ENCODE measurements around the gene PSMA1. TPM values are rescaled to one million over a fixed set of nuclear protein-coding genes. Genes with fewer than 3 reads are reported as not detected.

PSMA1 gene
- polyA plus RNA-seq, 2 of the 4 experiments (the other 2 are of a cell fraction): 299 to 370 TPM

DNA sequence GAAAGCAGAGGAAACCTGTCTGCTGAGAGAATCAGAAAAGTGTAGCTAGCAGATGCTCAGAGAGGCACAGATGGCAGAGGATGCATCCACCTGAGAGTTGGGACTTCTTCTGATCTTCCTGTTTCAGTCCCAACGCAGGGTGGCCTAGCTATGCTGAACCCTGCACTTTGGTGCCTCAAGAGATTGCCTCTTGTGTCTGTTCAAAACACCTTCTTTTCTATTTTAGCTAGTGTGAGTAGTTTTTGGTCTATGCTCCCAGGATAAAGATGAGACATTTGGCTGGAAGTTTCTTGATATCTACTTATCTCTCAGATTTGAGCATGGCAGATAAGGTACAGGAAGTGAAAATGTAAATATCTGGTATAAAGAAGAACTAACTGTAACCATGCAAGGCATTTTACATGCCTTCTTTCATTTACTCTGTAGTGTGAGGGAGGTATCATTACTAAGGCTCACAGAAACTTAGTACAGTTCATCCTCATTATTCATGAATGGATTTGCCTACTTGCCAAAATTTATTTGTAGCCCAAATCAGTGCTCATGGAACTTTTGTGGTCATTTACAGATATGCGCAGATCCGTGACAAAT is 47.0 kb upstream of the PSMA1 start:
- POLR2A ChIA-PET: no interaction called here
- ATAC-seq (no peak), DNase-seq (ENCODE audit: low read depth in 1 of 2, low spot score in 1 of 2) (no peak), FAIRE-seq (no peak)
- H3K4me3 ChIP-seq: no peak overlapping the region
- H3K4me1 ChIP-seq: no peaks in the 10 kb centered on the region
- H3K27ac ChIP-seq: no peak overlapping the region
- CTCF ChIA-PET: interaction anchor here (1.1 kb wide), 1 partner anchor 11 kb away, joined by 3 read pairs; no protein-coding TSS in a partner anchor
- TF ChIP-seq BHLHE40 (IDR thresholded peaks at IDR 0.05; ENCODE audit: low read depth, low read length) (no peak), CBX2 (IDR thresholded peaks at IDR 0.05; ENCODE audit: borderline replicate concordance, low read depth) (no peak), POLR2AphosphoS2 (conservative IDR thresholded peaks at IDR 0.05; ENCODE audit: low read length) (no peak), SMC3 (IDR thresholded peaks at IDR 0.05) (no peak), HOXB13 (CRISPR knock-in tag; IDR thresholded peaks at IDR 0.05; ENCODE audit: low read depth) (no peak), TP53 (CRISPR knock-in tag; IDR thresholded peaks at IDR 0.05) (no peak)
- 66% methylated on average over 3 of the region's 3 CpGs for WGBS (ENCODE audit: missing lambda C conversion rate)
- no peak overlapping the region for H3K4me2 ChIP-seq
- no peaks in the 10 kb centered on the region for H3K9me3 ChIP-seq

DNA sequence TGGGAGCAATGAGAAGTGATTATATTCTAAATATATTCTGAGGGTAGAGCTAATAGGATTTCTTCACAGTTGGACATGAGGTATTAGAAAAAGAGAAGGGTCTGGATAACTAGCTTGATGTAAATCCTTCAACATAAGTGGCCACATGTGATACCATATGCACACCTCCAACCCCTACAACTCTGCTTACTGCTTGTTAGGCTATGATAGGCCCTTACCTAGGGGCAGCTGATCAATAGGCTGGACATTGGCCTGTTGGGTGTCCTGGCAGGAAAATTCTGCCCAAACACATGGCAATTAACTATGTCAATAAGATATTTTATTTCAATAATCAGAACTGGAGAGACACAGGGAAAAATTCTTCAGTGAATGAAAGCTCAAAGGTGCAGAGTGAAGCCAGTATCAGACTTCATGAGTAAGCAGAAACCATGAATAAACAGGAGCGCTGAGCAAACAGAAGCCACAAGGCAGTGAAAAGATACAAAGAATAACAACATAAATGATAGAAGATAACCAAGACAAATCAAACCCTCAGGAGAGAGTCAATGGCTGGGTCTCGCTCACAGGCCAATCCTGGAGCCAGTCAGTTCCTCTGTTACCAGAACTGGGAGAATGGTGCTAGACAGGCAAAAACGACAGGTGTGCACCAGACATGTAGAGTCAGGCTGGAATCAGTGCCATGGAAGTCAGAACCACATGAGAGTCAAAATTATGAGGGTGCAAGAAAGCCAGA is 46.3 kb upstream of the PSMA1 start:
- no peak for DNase-seq (ENCODE audit: low read depth in 1 of 2, low spot score in 1 of 2)
- 61% methylated on average over 3 of the region's 3 CpGs for WGBS (ENCODE audit: missing lambda C conversion rate)
- FAIRE-seq: no peak
- no peak for TF ChIP-seq ZC3H11A (IDR thresholded peaks at IDR 0.05)
- TF ChIP-seq FOSL2 (IDR thresholded peaks at IDR 0.05): no peak
- no peak for TF ChIP-seq FOSL2 (CRISPR knock-in tag; IDR thresholded peaks at IDR 0.05)
- TF ChIP-seq JUN (IDR thresholded peaks at IDR 0.05): no peak
- no peak for TF ChIP-seq TP53 (CRISPR knock-in tag; IDR thresholded peaks at IDR 0.05)
- no peak for TF ChIP-seq GATA3 (IDR thresholded peaks at IDR 0.05; ENCODE audit: borderline replicate concordance)
- TF ChIP-seq, protein P1, sequence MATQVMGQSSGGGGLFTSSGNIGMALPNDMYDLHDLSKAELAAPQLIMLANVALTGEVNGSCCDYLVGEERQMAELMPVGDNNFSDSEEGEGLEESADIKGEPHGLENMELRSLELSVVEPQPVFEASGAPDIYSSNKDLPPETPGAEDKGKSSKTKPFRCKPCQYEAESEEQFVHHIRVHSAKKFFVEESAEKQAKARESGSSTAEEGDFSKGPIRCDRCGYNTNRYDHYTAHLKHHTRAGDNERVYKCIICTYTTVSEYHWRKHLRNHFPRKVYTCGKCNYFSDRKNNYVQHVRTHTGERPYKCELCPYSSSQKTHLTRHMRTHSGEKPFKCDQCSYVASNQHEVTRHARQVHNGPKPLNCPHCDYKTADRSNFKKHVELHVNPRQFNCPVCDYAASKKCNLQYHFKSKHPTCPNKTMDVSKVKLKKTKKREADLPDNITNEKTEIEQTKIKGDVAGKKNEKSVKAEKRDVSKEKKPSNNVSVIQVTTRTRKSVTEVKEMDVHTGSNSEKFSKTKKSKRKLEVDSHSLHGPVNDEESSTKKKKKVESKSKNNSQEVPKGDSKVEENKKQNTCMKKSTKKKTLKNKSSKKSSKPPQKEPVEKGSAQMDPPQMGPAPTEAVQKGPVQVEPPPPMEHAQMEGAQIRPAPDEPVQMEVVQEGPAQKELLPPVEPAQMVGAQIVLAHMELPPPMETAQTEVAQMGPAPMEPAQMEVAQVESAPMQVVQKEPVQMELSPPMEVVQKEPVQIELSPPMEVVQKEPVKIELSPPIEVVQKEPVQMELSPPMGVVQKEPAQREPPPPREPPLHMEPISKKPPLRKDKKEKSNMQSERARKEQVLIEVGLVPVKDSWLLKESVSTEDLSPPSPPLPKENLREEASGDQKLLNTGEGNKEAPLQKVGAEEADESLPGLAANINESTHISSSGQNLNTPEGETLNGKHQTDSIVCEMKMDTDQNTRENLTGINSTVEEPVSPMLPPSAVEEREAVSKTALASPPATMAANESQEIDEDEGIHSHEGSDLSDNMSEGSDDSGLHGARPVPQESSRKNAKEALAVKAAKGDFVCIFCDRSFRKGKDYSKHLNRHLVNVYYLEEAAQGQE (IDR thresholded peaks at IDR 0.05): no peak
- no peak for TF ChIP-seq EHMT2 (IDR thresholded peaks at IDR 0.05; ENCODE audit: low read depth)
- TF ChIP-seq FOXS1 (CRISPR knock-in tag; IDR thresholded peaks at IDR 0.05): no peak
- TF ChIP-seq HMGXB4 (CRISPR knock-in tag; IDR thresholded peaks at IDR 0.05; ENCODE audit: borderline replicate concordance): no peak
- no peak for TF ChIP-seq NFE2L2 (conservative IDR thresholded peaks at IDR 0.05; ENCODE audit: low read length)
- TF ChIP-seq CHD2 (IDR thresholded peaks at IDR 0.05; ENCODE audit: low read length, partially characterized antibody): no peak
- TF ChIP-seq HOXB5 (CRISPR knock-in tag; IDR thresholded peaks at IDR 0.05): no peak
- no peak for TF ChIP-seq POLR2A (IDR thresholded peaks at IDR 0.05; ENCODE audit: low read length)
- POLR2A ChIA-PET: no interaction called here
- Histone ChIP-seq H3K4me3 (no peak overlapping the region), H3K4me1 (no peaks in the 10 kb centered on the region), H3K27ac (no peak overlapping the region), H3K4me2 (no peak overlapping the region), H3K9me3 (no peaks in the 10 kb centered on the region)
- no peak for ATAC-seq
- CTCF ChIA-PET: no interaction called here

DNA sequence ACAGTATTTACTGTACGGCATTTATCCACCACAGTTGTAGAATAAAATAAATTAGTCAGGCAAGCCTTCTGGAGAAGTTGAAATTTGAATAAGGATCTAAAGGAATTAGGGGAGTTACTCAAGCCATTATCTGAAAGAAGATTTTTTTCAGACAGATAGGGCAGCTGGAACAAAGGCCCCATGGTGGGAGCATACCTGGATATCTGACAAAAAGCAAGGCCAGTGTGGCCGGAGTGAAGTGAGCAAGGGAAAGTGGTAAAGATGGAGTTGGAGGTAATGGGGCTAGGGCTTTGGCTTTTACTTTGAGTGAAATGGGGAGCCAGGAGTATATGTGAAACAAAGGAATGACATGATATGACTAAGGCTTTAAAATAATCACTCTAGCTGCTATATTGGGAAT is 45.7 kb upstream of the PSMA1 start:
- no peak for TF ChIP-seq BHLHE40 (IDR thresholded peaks at IDR 0.05; ENCODE audit: low read depth, low read length)
- TF ChIP-seq HOXA7 (CRISPR knock-in tag; IDR thresholded peaks at IDR 0.05): no peak
- no peak for TF ChIP-seq FOSL2 (IDR thresholded peaks at IDR 0.05)
- TF ChIP-seq FOSL2 (CRISPR knock-in tag; IDR thresholded peaks at IDR 0.05): no peak
- no peak for TF ChIP-seq NFE2L2 (conservative IDR thresholded peaks at IDR 0.05; ENCODE audit: low read length)
- no peak for TF ChIP-seq ESRRA (IDR thresholded peaks at IDR 0.05; ENCODE audit: borderline replicate concordance, low read length)
- ATAC-seq (no peak), FAIRE-seq (no peak), DNase-seq (ENCODE audit: low read depth in 1 of 2, low spot score in 1 of 2) (no peak)
- Histone ChIP-seq H3K4me2 (no peak overlapping the region), H3K27ac (no peak overlapping the region), H3K4me1 (no peaks in the 10 kb centered on the region), H3K9me3 (no peaks in the 10 kb centered on the region), H3K4me3 (no peak overlapping the region)
- ChIA-PET POLR2A (no interaction called here), CTCF (no interaction called here)
- 86% methylated on average over 2 of the region's 2 CpGs for WGBS (ENCODE audit: missing lambda C conversion rate)

Measured in A549 (cell line).